ENCODE measurements around the gene EPAS1.
"Not testable (repeated sequence)": the region's sequence is repeated elsewhere in the genome, so short reads cannot be mapped to it uniquely, and the experiment has no call there.

EPAS1 gene

GRCh38 chr2:46393865-46394264, 96.7 kb downstream of the EPAS1 start:
- Histone ChIP-seq H3K27me3 (ENCODE audit: insufficient read depth, poor library complexity, severe bottlenecking) (no peaks in the 10 kb centered on the region), H3K27ac (replicated peaks) (no peak overlapping the region), H3K4me3 (replicated peaks; ENCODE audit: insufficient read depth, low read length) (no peak overlapping the region)
- no peak for TF ChIP-seq POLR2AphosphoS5 (IDR thresholded peaks at IDR 0.05; ENCODE audit: low read depth)
- no peak for TF ChIP-seq CTCF (IDR thresholded peaks at IDR 0.05; ENCODE audit: insufficient read depth, low read length)
- no peak for TF ChIP-seq SPI1 (IDR thresholded peaks at IDR 0.05; ENCODE audit: borderline replicate concordance, low read depth)
- TF ChIP-seq REST (IDR thresholded peaks at IDR 0.05; ENCODE audit: insufficient replicate concordance, low read depth): no peak
- no peak for TF ChIP-seq GABPA (IDR thresholded peaks at IDR 0.05; ENCODE audit: low read depth)
- no peak for DNase-seq (ENCODE audit: low read depth in 1 of 2, low spot score in 1 of 2)

GRCh38 chr2:46394649-46395510, 97.7 kb downstream of the EPAS1 start:
- H3K27ac ChIP-seq (replicated peaks): no peak overlapping the region
- H3K27me3 ChIP-seq (ENCODE audit: insufficient read depth, poor library complexity, severe bottlenecking): no peaks in the 10 kb centered on the region

GRCh38 chr2:46395730-46396129, 98.5 kb downstream of the EPAS1 start:
- not testable (repeated sequence) for H3K4me3 ChIP-seq (replicated peaks; ENCODE audit: insufficient read depth, low read length); H3K27me3 ChIP-seq (ENCODE audit: insufficient read depth, poor library complexity, severe bottlenecking); DNase-seq (ENCODE audit: low read depth in 1 of 2, low spot score in 1 of 2); H3K27ac ChIP-seq (replicated peaks)

More at GRCh38 chr2:46394649-46395510, 97.7 kb downstream of the EPAS1 start:
- TF ChIP-seq REST (IDR thresholded peaks at IDR 0.05; ENCODE audit: insufficient replicate concordance, low read depth): no peak
- no peak for TF ChIP-seq CTCF (IDR thresholded peaks at IDR 0.05; ENCODE audit: insufficient read depth, low read length)
- TF ChIP-seq POLR2AphosphoS5 (IDR thresholded peaks at IDR 0.05; ENCODE audit: low read depth): no peak
- no peak for TF ChIP-seq GABPA (IDR thresholded peaks at IDR 0.05; ENCODE audit: low read depth)
- DNase-seq (ENCODE audit: low read depth in 1 of 2, low spot score in 1 of 2): no peak
- H3K4me3 ChIP-seq (replicated peaks; ENCODE audit: insufficient read depth, low read length): no peak overlapping the region

GRCh38 chr2:46400016-46400415, 102.8 kb downstream of the EPAS1 start:
- no peak for DNase-seq (ENCODE audit: low read depth in 1 of 2, low spot score in 1 of 2)
- TF ChIP-seq POLR2AphosphoS5 (IDR thresholded peaks at IDR 0.05; ENCODE audit: low read depth): no peak
- TF ChIP-seq REST (IDR thresholded peaks at IDR 0.05; ENCODE audit: insufficient replicate concordance, low read depth): no peak
- no peak for TF ChIP-seq GABPA (IDR thresholded peaks at IDR 0.05; ENCODE audit: low read depth)
- TF ChIP-seq CTCF (IDR thresholded peaks at IDR 0.05; ENCODE audit: insufficient read depth, low read length): no peak
- no peak for TF ChIP-seq SPI1 (IDR thresholded peaks at IDR 0.05; ENCODE audit: borderline replicate concordance, low read depth)
- Histone ChIP-seq H3K27me3 (ENCODE audit: insufficient read depth, poor library complexity, severe bottlenecking) (no peaks in the 10 kb centered on the region), H3K4me3 (replicated peaks; ENCODE audit: insufficient read depth, low read length) (no peak overlapping the region), H3K27ac (replicated peaks) (no peak overlapping the region)

Measured in HL-60 (cell line).